IMR-90 (cell line): Measurements from ENCODE around the gene CCR6. TPM values are rescaled to one million over a fixed set of nuclear protein-coding genes. Genes with fewer than 3 reads are reported as not detected.

Experiments
- ATAC-seq: fragments of 200-7000 bp; cut with Tn5 transposase; 2 replicates; pipeline ENCODE4 v1.9.1; 2020; ENCODE audit warnings: low read depth, mild to moderate bottlenecking, moderate library complexity
- BruUV-seq: library from RNA; stranded (reverse); fragments of 400-500 nt; replicated peaks from 2 replicates; lab custom pipeline; 2021; lab: Mats Ljungman, UMichigan
- CTCF ChIA-PET: fragments of 300-600 bp; formaldehyde crosslinking; extraction: SDS; loops from one replicate; lab custom pipeline; 2021; ENCODE audit warnings: antibody characterized with exemption; lab: Yijun Ruan, JAX
- POLR2A ChIA-PET: fragments of 300-600 bp; sonication (Branson Sonifier 250); formaldehyde crosslinking; loops from one replicate; lab custom pipeline; 2022; ENCODE audit warnings: antibody characterized with exemption; ENCODE audit not compliant: unreplicated experiment; lab: Charles Lee
- DNase-seq: peaks from one replicate; pipeline ENCODE4 v3.0.0; 2013
- H2AFZ ChIP-seq: replicated peaks from 2 replicates; pipeline ENCODE3; 2013; ENCODE audit warnings: low read length, mild to moderate bottlenecking; ENCODE audit not compliant: poor library complexity
- H2AK5ac ChIP-seq: 2 replicates; pipeline ENCODE4 v1.6.1; 2013; ENCODE audit warnings: low read depth, low read length, inconsistent platforms
- H2AK9ac ChIP-seq: replicated peaks from 2 replicates; pipeline ENCODE3; 2013; ENCODE audit warnings: mild to moderate bottlenecking, low read depth, low read length, moderate library complexity; ENCODE audit not compliant: poor library complexity
- H2BK120ac ChIP-seq: 2 replicates; pipeline ENCODE4 v1.6.1; 2013; ENCODE audit warnings: low read depth, low read length, inconsistent platforms
- H2BK15ac ChIP-seq: 3 replicates; pipeline ENCODE4 v1.6.1; 2013; ENCODE audit warnings: low read depth, low read length, inconsistent platforms
- H2BK20ac ChIP-seq: 2 replicates; pipeline ENCODE4 v1.6.1; 2013; ENCODE audit warnings: low read depth, mild to moderate bottlenecking, inconsistent platforms, low read length, moderate library complexity
- H2BK5ac ChIP-seq: 2 replicates; pipeline ENCODE4 v1.6.1; 2013; ENCODE audit warnings: mild to moderate bottlenecking, low read depth, low read length, inconsistent platforms; ENCODE audit not compliant: poor library complexity, severe bottlenecking
- H3K14ac ChIP-seq: replicated peaks from 2 replicates; pipeline ENCODE4 v1.6.1; 2013; ENCODE audit warnings: low read depth, low read length, inconsistent platforms
- H3K18ac ChIP-seq: 2 replicates; pipeline ENCODE4 v1.6.1; 2013; ENCODE audit warnings: low read depth, low read length, control low read depth
- H3K23ac ChIP-seq: 2 replicates; pipeline ENCODE4 v1.6.1; 2013; ENCODE audit warnings: low read depth, low read length, inconsistent platforms
- H3K27ac ChIP-seq: 2 replicates; pipeline ENCODE4 v1.5.1; 2013; ENCODE audit warnings: mild to moderate bottlenecking, control low read depth, low read length; ENCODE audit not compliant: insufficient read depth
- H3K27me3 ChIP-seq: 2 replicates; pipeline ENCODE4 v1.6.1; 2013; ENCODE audit warnings: low read length; ENCODE audit not compliant: control insufficient read depth, insufficient read depth
- H3K36me3 ChIP-seq: 2 replicates; pipeline ENCODE4 v1.6.1; 2013; ENCODE audit warnings: low read length, mixed read lengths; ENCODE audit not compliant: control insufficient read depth, insufficient read depth
- H3K4ac ChIP-seq: 2 replicates; pipeline ENCODE4 v1.6.1; 2013; ENCODE audit warnings: low read depth, low read length, inconsistent platforms
- H3K4me1 ChIP-seq: 2 replicates; pipeline ENCODE4 v1.6.1; 2013; ENCODE audit warnings: low read length, mixed read lengths; ENCODE audit not compliant: control insufficient read depth, insufficient read depth
- H3K4me2 ChIP-seq: 2 replicates; pipeline ENCODE4 v1.6.1; 2013; ENCODE audit warnings: low read depth, mild to moderate bottlenecking, control low read depth, low read length, moderate library complexity
- H3K4me3 ChIP-seq: 2 replicates; pipeline ENCODE4 v1.5.1; 2013; ENCODE audit warnings: low read depth, mild to moderate bottlenecking, control low read depth, low read length, moderate library complexity; ENCODE audit not compliant: insufficient read depth
- H3K56ac ChIP-seq: 2 replicates; pipeline ENCODE4 v1.6.1; 2013; ENCODE audit warnings: low read length, inconsistent platforms; ENCODE audit not compliant: insufficient read depth; ENCODE audit errors: extremely low read depth
- H3K79me1 ChIP-seq, 2 experiments: 2 replicates each; pipeline ENCODE4 v1.6.1; 2013; ENCODE audit warnings: low read length in 2 of 2, inconsistent platforms in 1 of 2, low read depth in 1 of 2
- H3K9ac ChIP-seq: 2 replicates; pipeline ENCODE4 v1.6.1; 2013; ENCODE audit warnings: low read depth, low read length, control low read depth
- H3K9me1 ChIP-seq: 2 replicates; pipeline ENCODE4 v1.6.1; 2013; ENCODE audit warnings: low read length, inconsistent platforms; ENCODE audit not compliant: insufficient read depth
- H3K9me3 ChIP-seq: 2 replicates; pipeline ENCODE4 v1.6.1; 2013; ENCODE audit warnings: low read length; ENCODE audit not compliant: control insufficient read depth, insufficient read depth
- H4K20me1 ChIP-seq: 2 replicates; pipeline ENCODE4 v1.6.1; 2013; ENCODE audit warnings: low read length, inconsistent platforms; ENCODE audit not compliant: insufficient read depth
- H4K5ac ChIP-seq: 2 replicates; pipeline ENCODE4 v1.6.1; 2013; ENCODE audit warnings: mild to moderate bottlenecking, low read depth, low read length, control low read depth
- H4K8ac ChIP-seq, 2 experiments: 2 replicates each; pipeline ENCODE4 v1.6.1; 2013; ENCODE audit warnings: low read depth in 2 of 2, low read length in 2 of 2, control low read depth in 1 of 2, inconsistent platforms in 1 of 2
- H4K91ac ChIP-seq: 2 replicates; pipeline ENCODE4 v1.6.1; 2013; ENCODE audit warnings: low read depth, low read length, inconsistent platforms; ENCODE audit not compliant: insufficient read depth
- BHLHE40 ChIP-seq: fragments of 150-350 bp; IDR thresholded peaks from 2 replicates; pipeline ENCODE4 v1.6.1; 2016; ENCODE audit warnings: mild to moderate bottlenecking, low read depth, low read length
- MAFK ChIP-seq: IDR thresholded peaks from 2 replicates; pipeline ENCODE4 v1.6.1; 2012; ENCODE audit warnings: low read depth, low read length, improper control_type of control experiment
- POLR2A ChIP-seq: IDR thresholded peaks from 2 replicates; pipeline ENCODE4 v1.6.1; 2012; ENCODE audit warnings: mild to moderate bottlenecking, low read depth, low read length
- WGBS, 2 experiments: methylation state at CpG; one replicate each; pipeline versions ENCODE4 v1.1.5 to v1.1.7; 2013; ENCODE audit warnings: missing lambda C conversion rate in 2 of 2; ENCODE audit not compliant: insufficient read length in 1 of 2; ENCODE audit errors: extremely low coverage in 2 of 2; 5-methylcytosine and 5-hydroxymethylcytosine counted together
- dilution Hi-C: fragments of 300-500 bp; cut with HindIII; formaldehyde crosslinking; loops from one replicate; pipeline ENCODE4 v1.14.3; 2018; ENCODE audit warnings: low sequenced_read_pairs; ENCODE audit not compliant: unreplicated experiment
- in situ Hi-C: fragments of 300-500 bp; cut with MboI; formaldehyde crosslinking; loops from 3 replicates; pipeline ENCODE4 v1.14.3; 2019; ENCODE audit warnings: low sequenced_read_pairs, inconsistent platforms, mixed read lengths
- intact Hi-C: fragments of 100-400 bp; cut with micrococcal nuclease; formaldehyde crosslinking; loops from 2 replicates; pipeline ENCODE4 v1.10.0; 2022
- polyA plus RNA-seq, 3 experiments: library from polyadenylated mRNA; depleted of rRNA; stranded (reverse); fragments of >200 nt; gene quantifications; 2 replicates each; pipeline ENCODE4 v1.2.3, GENCODE V29; 2012; ENCODE audit warnings: low replicate concordance in 1 of 3
- total RNA-seq: library from RNA; depleted of rRNA; stranded (reverse); fragments of >200 nt; gene quantifications from 2 replicates; pipeline ENCODE4 v1.2.3, GENCODE V29; 2012

CCR6 gene
- total and polyA plus RNA-seq, 2 of the 4 experiments (the other 2 are of a cell fraction): not detected

DNA sequence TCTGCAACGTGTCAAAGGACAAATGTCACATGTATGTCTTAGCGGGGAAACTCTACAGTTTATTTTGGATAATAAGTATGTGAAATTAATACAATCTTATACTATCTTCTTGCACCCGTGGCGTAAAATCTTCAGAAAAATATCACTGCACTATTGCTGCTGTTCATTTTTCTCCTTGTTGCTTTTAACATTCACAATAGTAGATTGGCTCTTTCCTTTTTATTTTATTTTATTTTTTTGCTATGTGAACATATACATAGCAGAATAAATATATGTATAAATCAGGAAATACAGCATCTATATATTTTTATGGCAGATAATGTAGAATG is 19.5 kb downstream of the CCR6 start:
- CTCF ChIA-PET: no interaction called here
- no peak overlapping the region for H3K27ac ChIP-seq
- H2BK5ac ChIP-seq: no peak overlapping the region
- no peak overlapping the region for H3K14ac ChIP-seq
- no peaks in the 10 kb centered on the region for H4K20me1 ChIP-seq
- no peak overlapping the region for H3K4me2 ChIP-seq
- no peak overlapping the region for H3K9ac ChIP-seq
- H2BK120ac ChIP-seq: no peak overlapping the region
- intact Hi-C loops (loop anchor here (5.0 kb wide), 1 partner anchor 355 kb away; no protein-coding TSS in a partner anchor), dilution Hi-C loops (no loop called here), in situ Hi-C loops (no loop called here)
- H3K18ac ChIP-seq: no peak overlapping the region
- no peak overlapping the region for H3K4me3 ChIP-seq
- no peaks in the 10 kb centered on the region for H3K36me3 ChIP-seq
- ATAC-seq (no peak), DNase-seq (no peak)
- H4K8ac ChIP-seq: no peak overlapping the region
- H3K4ac ChIP-seq: no peak overlapping the region
- H4K5ac ChIP-seq: no peak overlapping the region
- no peaks in the 10 kb centered on the region for H3K27me3 ChIP-seq
- no peak overlapping the region for H3K23ac ChIP-seq
- no peaks in the 10 kb centered on the region for H3K79me1 ChIP-seq
- peaks cover 14% of the 10 kb centered on the region for H3K9me3 ChIP-seq
- H2BK15ac ChIP-seq: no peak overlapping the region
- H2AK5ac ChIP-seq: no peak overlapping the region
- no peak overlapping the region for H3K56ac ChIP-seq
- POLR2A ChIA-PET: interaction anchor here (0.6 kb wide), 1 partner anchor 1946 kb away, joined by 5 read pairs; no protein-coding TSS in a partner anchor
- H4K91ac ChIP-seq: no peak overlapping the region
- H3K4me1 ChIP-seq: no peaks in the 10 kb centered on the region
- no peak overlapping the region for H2AK9ac ChIP-seq
- no peaks in the 10 kb centered on the region for H3K9me1 ChIP-seq
- no CpG with 5 or more reads among the region's 4 CpGs for WGBS, 2 experiments
- TF ChIP-seq BHLHE40 (no peak), POLR2A (no peak), MAFK (no peak)
- no peak overlapping the region for H2BK20ac ChIP-seq
- H2AFZ ChIP-seq: no peak overlapping the region
- no TSS peak for BruUV-seq
